MM.1S (cell line): ENCODE data around the gene LRRC8B.

Source experiments
- CTCF ChIP-seq: fragments of 300-600 bp; sonication (generic); IDR thresholded peaks from 2 replicates; pipeline ENCODE4 v1.5.1; 2016; ENCODE audit warnings: antibody characterized with exemption, low read length, mixed read lengths
- EZH2 ChIP-seq: fragments of 300-600 bp; sonication (generic); optimal IDR thresholded peaks from 2 replicates; pipeline ENCODE3; 2017; ENCODE audit warnings: low read depth, mild to moderate bottlenecking, antibody characterized with exemption, low read length, mixed read lengths

DNA sequence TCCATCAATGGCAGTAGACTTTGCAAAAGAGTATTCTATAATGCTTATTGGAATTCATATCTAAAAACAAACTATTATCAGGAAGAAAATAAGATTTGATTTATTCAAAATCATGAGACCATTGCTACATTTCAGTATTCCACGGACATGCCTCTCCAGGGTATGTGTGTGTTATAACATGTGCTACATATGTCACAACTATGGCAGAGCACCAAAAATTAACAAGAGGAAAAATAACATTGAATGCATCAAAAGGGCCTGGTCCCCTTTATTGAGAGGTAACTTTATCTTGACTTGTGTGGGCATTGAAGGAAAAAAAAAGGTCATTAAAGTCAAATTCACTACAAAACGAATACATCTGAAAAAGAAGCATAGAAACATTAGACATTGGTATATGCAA is 22.6 kb upstream of the LRRC8B start:
- TF ChIP-seq CTCF (no peak), EZH2 (no peak)
